Colonic mucosa (tissue), 4 donors: ENCODE results near the gene PLEKHA1. TPM values are rescaled to one million over a fixed set of nuclear protein-coding genes. Genes with fewer than 3 reads are reported as not detected.

Source experiments
- DNase-seq: peaks from one replicate; pipeline ENCODE4 v3.0.0-alpha.2; 2020
- H3K27ac ChIP-seq: fragments of 200-600 bp; one replicate; pipeline ENCODE4 v1.8.0; 2021
- H3K27me3 ChIP-seq: fragments of 200-600 bp; one replicate; pipeline ENCODE4 v1.8.0; 2021
- H3K36me3 ChIP-seq: fragments of 200-600 bp; one replicate; pipeline ENCODE4 v1.8.0; 2021
- H3K4me1 ChIP-seq: fragments of 200-600 bp; one replicate; pipeline ENCODE4 v1.8.0; 2021; ENCODE audit warnings: mild to moderate bottlenecking
- H3K4me3 ChIP-seq: fragments of 200-600 bp; one replicate; pipeline ENCODE4 v1.8.0; 2021
- H3K9ac ChIP-seq, 2 donors: one replicate each; pipeline ENCODE4 v1.7.0; 2013; ENCODE audit warnings: control low read depth in 2 of 2, low read depth in 2 of 2, low read length in 2 of 2
- H3K9me3 ChIP-seq: fragments of 200-600 bp; one replicate; pipeline ENCODE4 v1.8.0; 2021
- intact Hi-C: fragments of 100-400 bp; cut with DNase I; formaldehyde crosslinking; loops from one replicate; pipeline ENCODE4 v1.14.1; 2022
- microRNA-seq: library from miRNA; unstranded; fragments of <30 nt; microRNA quantifications from one replicate; pipeline ENCODE4, GENCODE V29; 2019
- total RNA-seq, 2 donors: library from RNA; stranded (reverse); fragmentation: NEBNext Ultra II Directional in 1 of 2; extraction: Animal tissue kit (Norgen Biotek cat#: 25700) in 1 of 2; gene quantifications; one replicate each; pipeline ENCODE4 v1.2.1, GENCODE V29; 2021
- TF ChIP-seq, protein P1 (sequence below): fragments of 200-600 bp; IDR thresholded peaks from one replicate; pipeline ENCODE4 v1.8.0; 2022; ENCODE audit warnings: antibody characterized with exemption, mild to moderate bottlenecking
- donor health status: healthy.
- donor health status: DM: no; HTN: no; CAD: no.
- donor health status: DM: no; HTN: no; CAD: no.

The PLEKHA1 gene
- total RNA-seq, 2 donors from 2014 or later: 34.8 to 55.6 TPM

DNA sequence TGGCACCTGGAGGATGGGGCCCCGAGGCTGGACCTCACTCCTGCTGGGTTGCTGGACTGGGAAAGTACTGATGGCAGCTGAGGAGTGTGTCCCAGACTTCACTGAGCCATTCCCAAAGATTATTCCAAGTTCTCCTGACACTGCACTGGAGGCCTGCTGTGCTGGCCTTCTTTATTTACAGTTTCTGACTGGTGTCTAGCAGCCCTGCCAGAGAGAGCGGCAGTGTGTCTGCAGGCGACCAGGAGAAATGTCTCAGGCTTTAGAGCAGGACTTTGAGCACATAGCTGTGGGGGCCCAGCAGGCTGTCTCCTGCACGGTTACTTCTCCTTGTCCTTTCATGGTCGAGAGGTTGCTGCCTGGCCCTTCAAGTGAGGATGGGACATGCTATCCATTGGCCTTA, 102.9 kb downstream of the PLEKHA1 start:
- Histone ChIP-seq H3K36me3 (no peaks in the 10 kb centered on the region), H3K27me3 (no peaks in the 10 kb centered on the region), H3K9ac (no peak overlapping the region), H3K4me1 (no peaks in the 10 kb centered on the region), H3K4me3 (no peak overlapping the region), H3K27ac (no peak overlapping the region), H3K9me3 (no peaks in the 10 kb centered on the region)
- intact Hi-C loops: no loop called here
- TF ChIP-seq, protein P1, sequence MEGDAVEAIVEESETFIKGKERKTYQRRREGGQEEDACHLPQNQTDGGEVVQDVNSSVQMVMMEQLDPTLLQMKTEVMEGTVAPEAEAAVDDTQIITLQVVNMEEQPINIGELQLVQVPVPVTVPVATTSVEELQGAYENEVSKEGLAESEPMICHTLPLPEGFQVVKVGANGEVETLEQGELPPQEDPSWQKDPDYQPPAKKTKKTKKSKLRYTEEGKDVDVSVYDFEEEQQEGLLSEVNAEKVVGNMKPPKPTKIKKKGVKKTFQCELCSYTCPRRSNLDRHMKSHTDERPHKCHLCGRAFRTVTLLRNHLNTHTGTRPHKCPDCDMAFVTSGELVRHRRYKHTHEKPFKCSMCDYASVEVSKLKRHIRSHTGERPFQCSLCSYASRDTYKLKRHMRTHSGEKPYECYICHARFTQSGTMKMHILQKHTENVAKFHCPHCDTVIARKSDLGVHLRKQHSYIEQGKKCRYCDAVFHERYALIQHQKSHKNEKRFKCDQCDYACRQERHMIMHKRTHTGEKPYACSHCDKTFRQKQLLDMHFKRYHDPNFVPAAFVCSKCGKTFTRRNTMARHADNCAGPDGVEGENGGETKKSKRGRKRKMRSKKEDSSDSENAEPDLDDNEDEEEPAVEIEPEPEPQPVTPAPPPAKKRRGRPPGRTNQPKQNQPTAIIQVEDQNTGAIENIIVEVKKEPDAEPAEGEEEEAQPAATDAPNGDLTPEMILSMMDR: no peak
- DNase-seq: no peak

- intact Hi-C loops: no loop called here
- H3K9me3 ChIP-seq: no peaks in the 10 kb centered on the region
- H3K4me1 ChIP-seq: no peaks in the 10 kb centered on the region
- H3K36me3 ChIP-seq: no peaks in the 10 kb centered on the region
- H3K9ac ChIP-seq: no peak overlapping the region
- no peak overlapping the region for H3K27ac ChIP-seq
- H3K27me3 ChIP-seq: no peaks in the 10 kb centered on the region
- no peak for DNase-seq
- TF ChIP-seq, protein P1: no peak
- H3K4me3 ChIP-seq: no peak overlapping the region
Observed at GRCh38 chr10:122478971-122479370, 104.5 kb downstream of the PLEKHA1 start.

DNA sequence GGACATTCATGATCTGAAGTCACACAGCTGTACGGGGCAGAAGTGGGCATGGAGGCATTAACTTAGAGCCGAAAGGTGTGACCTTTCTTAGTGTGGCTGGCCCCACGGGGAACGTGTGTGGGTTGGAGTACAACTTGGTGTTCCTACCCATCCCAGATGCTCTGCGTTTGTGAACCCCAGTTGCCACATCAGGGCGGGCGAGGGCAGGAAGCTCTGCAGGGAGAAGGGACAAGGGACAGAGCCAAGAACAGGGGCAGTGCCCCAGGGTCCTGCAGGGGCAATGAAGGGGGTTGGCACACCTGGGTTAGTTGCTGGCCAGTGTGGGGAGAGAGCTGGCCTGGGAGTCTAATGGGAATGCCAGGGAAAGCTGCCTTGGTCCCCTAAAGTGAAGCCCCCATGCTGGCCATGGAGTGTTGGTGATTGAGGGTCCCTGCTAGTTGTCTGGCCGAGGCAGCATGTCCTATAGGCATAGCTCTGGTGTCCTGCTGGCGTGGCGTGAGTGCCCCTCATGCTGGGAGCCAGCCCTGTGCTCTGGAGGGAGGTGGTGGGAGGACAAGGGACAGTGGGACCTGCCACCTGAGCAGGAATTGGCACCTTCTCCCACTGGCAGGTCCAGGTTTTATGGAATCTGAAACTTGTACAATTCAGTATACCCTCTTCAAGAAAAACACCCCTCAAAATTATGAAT, 105.8 kb downstream of the PLEKHA1 start:
- no peak overlapping the region for H3K4me3 ChIP-seq
- no peak for DNase-seq
- no peak overlapping the region for H3K27ac ChIP-seq
- no peaks in the 10 kb centered on the region for H3K27me3 ChIP-seq
- no peaks in the 10 kb centered on the region for H3K36me3 ChIP-seq
- intact Hi-C loops: no loop called here
- no peak overlapping the region for H3K9ac ChIP-seq
- no peaks in the 10 kb centered on the region for H3K4me1 ChIP-seq
- TF ChIP-seq, protein P1: no peak
- no peaks in the 10 kb centered on the region for H3K9me3 ChIP-seq

- DNase-seq: no peak
- intact Hi-C loops: no loop called here
- H3K9me3 ChIP-seq: no peaks in the 10 kb centered on the region
Observed at GRCh38 chr10:122481296-122482056, 107.0 kb downstream of the PLEKHA1 start.

More at GRCh38 chr10:122481296-122482056, 107.0 kb downstream of the PLEKHA1 start:
- Histone ChIP-seq H3K4me1 (no peaks in the 10 kb centered on the region), H3K36me3 (no peaks in the 10 kb centered on the region), H3K9ac (no peak overlapping the region), H3K4me3 (no peak overlapping the region), H3K27ac (no peak overlapping the region), H3K27me3 (no peaks in the 10 kb centered on the region)
- TF ChIP-seq, protein P1: no peak

Small RNAs within 50 kb of the gene (microRNA-seq; reads per million reads assigned to microRNA genes)
- not detected for gene MIR3941

Other genes with a start within 250 kb of the PLEKHA1 start
- gene BTBD16, start 103.4 kb upstream of the PLEKHA1 start, total RNA-seq: under 1 TPM; 0.13 to 0.40 TPM
- not detected for gene ARMS2, start 79.9 kb downstream of the PLEKHA1 start, total RNA-seq
- 10 to 100 TPM in 1 of 2 donors, 1 to 10 TPM in 1; 8.9 to 26.9 TPM for gene HTRA1, start 86.8 kb downstream of the PLEKHA1 start, total RNA-seq
- 100 to 1,000 TPM in 1 of 2 donors, 10 to 100 TPM in 1; 33.6 to 165 TPM for gene DMBT1, start 186.0 kb downstream of the PLEKHA1 start, total RNA-seq